Transverse colon (tissue), 4 donors: ENCODE measurements around the gene CFHR2. TPM values are rescaled to one million over a fixed set of nuclear protein-coding genes. Genes with fewer than 3 reads are reported as not detected.

ENCODE experiments used
- DNase-seq: peaks from one replicate; pipeline ENCODE4 v3.0.0-alpha.2; 2019
- H3K27ac ChIP-seq, 4 donors: fragments of 200-600 bp; sonication (generic); 2 replicates each; pipeline ENCODE4 v1.5.1; 2016 to 2018; ENCODE audit warnings: inconsistent platforms in 4 of 4
- H3K27me3 ChIP-seq: fragments of 200-600 bp; sonication (generic); 2 replicates; pipeline ENCODE4 v1.5.1; 2017; ENCODE audit warnings: inconsistent platforms
- H3K36me3 ChIP-seq, 4 donors: fragments of 200-600 bp; sonication (generic); 2 replicates each; pipeline ENCODE4 v1.5.1; 2017 to 2019; ENCODE audit warnings: inconsistent platforms in 4 of 4
- H3K4me1 ChIP-seq, 4 donors: fragments of 200-600 bp; sonication (generic); 2 replicates each; pipeline ENCODE4 v1.5.1; 2017 to 2020; ENCODE audit warnings: inconsistent platforms in 4 of 4
- H3K4me3 ChIP-seq, 4 donors: fragments of 200-600 bp; sonication (generic); 1 replicate in 1 of 4; 2 replicates in 3 of 4; pipeline versions ENCODE4 v1.5.1 to v1.6.1; 2017 to 2019; ENCODE audit warnings: inconsistent platforms in 4 of 4
- H3K9me3 ChIP-seq, 2 donors: fragments of 200-600 bp; sonication (generic); 2 replicates each; pipeline ENCODE4 v1.5.1; 2017 to 2019; ENCODE audit warnings: inconsistent platforms in 2 of 2
- EP300 ChIP-seq: sonication (generic); formaldehyde crosslinking; IDR thresholded peaks from one replicate; pipeline ENCODE4 v1.6.1; 2017; ENCODE audit warnings: antibody characterized with exemption, low read depth
- POLR2A ChIP-seq: fragments of 450-650 bp; IDR thresholded peaks from one replicate; pipeline ENCODE4 v1.6.1; 2016; ENCODE audit warnings: antibody characterized with exemption, mild to moderate bottlenecking, moderate library complexity
- POLR2AphosphoS5 ChIP-seq, 3 donors: sonication (generic); formaldehyde crosslinking; IDR thresholded peaks; one replicate each; pipeline ENCODE4 v1.6.1; 2016; ENCODE audit warnings: antibody characterized with exemption in 3 of 3
- WGBS, 2 donors: methylation state at CpG; one replicate each; pipeline ENCODE4 v1.1.5; 2018; ENCODE audit warnings: low coverage in 1 of 2; 5-methylcytosine and 5-hydroxymethylcytosine counted together
- in situ Hi-C, 4 donors: fragments of 200-750 bp; cut with MboI; loops; one replicate each; pipeline versions ENCODE4 v1.15.0 to v1.15.1; 2017; ENCODE audit warnings: low sequenced_read_pairs in 3 of 4, low pct_ligation_motif_present in 1 of 4, low pct_unique_long_range_greater_than_20kb in 1 of 4
- intact Hi-C: fragments of 100-400 bp; cut with DNase I; formaldehyde crosslinking; loops from one replicate; pipeline ENCODE4 v1.15.1; 2023; ENCODE audit warnings: low total_unique reads
- small RNA-seq, 4 donors: library from RNA; depleted of rRNA; stranded (forward); fragments of <200 nt; gene quantifications; one replicate each; pipeline ENCODE3, GENCODE V24; 2016
- total RNA-seq, 4 donors: library from RNA; depleted of rRNA; stranded (reverse); fragments of >200 nt; gene quantifications; one replicate each; pipeline ENCODE4 v1.1.0, GENCODE V29; 2016
- TF ChIP-seq, protein P1 (sequence below), 5 experiments: fragments of 200-600 bp in 3 of 5; fragments of 450-650 bp in 2 of 5; sonication (generic) in 3 of 5; IDR thresholded peaks; 1 replicate in 2 of 5; 2 replicates in 3 of 5; pipeline ENCODE4 v1.5.1; 2016 to 2017; ENCODE audit warnings: antibody characterized with exemption in 5 of 5, inconsistent platforms in 3 of 5, mild to moderate bottlenecking in 2 of 5, moderate library complexity in 1 of 5

Gene CFHR2
- total RNA-seq, 4 donors from 2014 or later: not detected

DNA sequence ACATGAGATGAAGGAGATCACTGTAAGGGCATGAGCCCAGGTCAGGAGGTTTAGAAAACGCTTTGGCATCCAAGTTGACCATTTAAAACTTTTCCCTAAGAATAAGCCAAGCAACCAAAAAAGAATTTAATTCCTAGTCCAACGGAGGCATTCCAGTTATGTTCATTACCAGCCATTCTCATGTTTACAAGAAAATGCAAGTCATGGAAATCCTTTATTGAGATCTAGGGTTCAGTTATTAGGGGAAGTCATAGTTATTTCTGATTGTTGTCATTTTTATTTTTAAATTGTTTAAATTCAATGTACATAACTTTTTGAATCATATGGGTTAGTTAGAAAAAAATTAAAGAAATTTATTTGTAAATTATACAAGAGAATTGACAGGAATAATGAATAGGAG is 58.3 kb downstream of the CFHR2 start:
- H3K4me3 ChIP-seq: no peak overlapping the region
- intact Hi-C loops: no loop called here
- no peak overlapping the region for H3K27ac ChIP-seq
- in situ Hi-C loops: no loop called here
- no peak for DNase-seq
- no peaks in the 10 kb centered on the region for H3K36me3 ChIP-seq
- H3K4me1 ChIP-seq: no peaks in the 10 kb centered on the region
- TF ChIP-seq EP300 (no peak), POLR2AphosphoS5 (IDR thresholded peaks at IDR 0.05) (no peak), POLR2A (no peak)
- TF ChIP-seq, protein P1, sequence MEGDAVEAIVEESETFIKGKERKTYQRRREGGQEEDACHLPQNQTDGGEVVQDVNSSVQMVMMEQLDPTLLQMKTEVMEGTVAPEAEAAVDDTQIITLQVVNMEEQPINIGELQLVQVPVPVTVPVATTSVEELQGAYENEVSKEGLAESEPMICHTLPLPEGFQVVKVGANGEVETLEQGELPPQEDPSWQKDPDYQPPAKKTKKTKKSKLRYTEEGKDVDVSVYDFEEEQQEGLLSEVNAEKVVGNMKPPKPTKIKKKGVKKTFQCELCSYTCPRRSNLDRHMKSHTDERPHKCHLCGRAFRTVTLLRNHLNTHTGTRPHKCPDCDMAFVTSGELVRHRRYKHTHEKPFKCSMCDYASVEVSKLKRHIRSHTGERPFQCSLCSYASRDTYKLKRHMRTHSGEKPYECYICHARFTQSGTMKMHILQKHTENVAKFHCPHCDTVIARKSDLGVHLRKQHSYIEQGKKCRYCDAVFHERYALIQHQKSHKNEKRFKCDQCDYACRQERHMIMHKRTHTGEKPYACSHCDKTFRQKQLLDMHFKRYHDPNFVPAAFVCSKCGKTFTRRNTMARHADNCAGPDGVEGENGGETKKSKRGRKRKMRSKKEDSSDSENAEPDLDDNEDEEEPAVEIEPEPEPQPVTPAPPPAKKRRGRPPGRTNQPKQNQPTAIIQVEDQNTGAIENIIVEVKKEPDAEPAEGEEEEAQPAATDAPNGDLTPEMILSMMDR (IDR thresholded peaks at IDR 0.05): no peak
- no peaks in the 10 kb centered on the region for H3K9me3 ChIP-seq
- WGBS, 2 donors: 83 to 89% methylated on average over 2 of the region's 2 CpGs
- H3K27me3 ChIP-seq: no peaks in the 10 kb centered on the region

DNA sequence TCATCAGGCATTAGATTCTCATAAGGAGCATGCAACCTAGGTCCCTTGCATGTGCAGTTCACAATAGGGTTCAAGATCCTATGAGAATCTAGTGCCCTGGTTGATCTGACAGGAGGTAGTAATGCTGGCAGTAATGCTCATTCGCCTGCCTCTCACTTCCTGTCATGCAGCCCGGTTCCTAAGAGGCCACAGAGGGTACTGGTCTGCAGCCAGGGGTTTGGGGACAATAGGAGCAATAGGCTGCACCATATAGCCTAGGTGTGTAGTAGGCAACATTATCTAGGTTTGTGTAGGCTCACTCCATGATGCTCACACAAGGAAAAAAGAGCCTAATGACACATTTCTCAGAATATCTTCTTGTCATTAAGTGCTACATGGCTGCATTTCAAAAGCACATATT is 59.6 kb downstream of the CFHR2 start:
- H3K4me3 ChIP-seq: no peak overlapping the region
- H3K27ac ChIP-seq: no peak overlapping the region
- TF ChIP-seq, protein P1 (IDR thresholded peaks at IDR 0.05): no peak
- TF ChIP-seq POLR2A: no peak
- no peak for TF ChIP-seq POLR2AphosphoS5 (IDR thresholded peaks at IDR 0.05)
- TF ChIP-seq EP300: no peak
- H3K27me3 ChIP-seq: no peaks in the 10 kb centered on the region
- H3K4me1 ChIP-seq: no peaks in the 10 kb centered on the region
- no peak for DNase-seq
- in situ Hi-C loops: no loop called here
- H3K9me3 ChIP-seq: no peaks in the 10 kb centered on the region
- 78% methylated on average over 2 of the region's 2 CpGs; no CpG with 5 or more reads in 1 of the 2 donors for WGBS, 2 donors
- intact Hi-C loops: no loop called here
- H3K36me3 ChIP-seq: no peaks in the 10 kb centered on the region

DNA sequence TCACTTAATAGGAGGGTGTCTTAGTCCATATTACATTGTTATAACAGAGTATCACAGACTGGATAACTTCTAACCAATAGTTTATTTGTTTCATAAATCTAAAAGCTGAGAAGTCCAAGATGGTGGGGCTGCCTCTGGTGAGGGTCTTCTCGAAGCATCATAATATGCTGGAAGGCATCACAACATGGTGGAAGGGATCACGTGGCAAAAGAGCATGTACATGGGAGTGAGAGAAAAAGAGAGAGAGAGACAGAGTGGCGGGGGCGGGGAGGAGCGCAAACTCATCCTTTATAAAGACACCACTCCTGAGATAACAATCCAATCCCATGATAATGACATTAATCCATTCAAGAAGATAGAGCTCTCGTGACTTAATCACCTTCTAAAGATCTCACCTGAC is 65.3 kb downstream of the CFHR2 start:
- H3K27ac ChIP-seq: no peak overlapping the region
- H3K36me3 ChIP-seq: no peaks in the 10 kb centered on the region
- peaks cover 0 to 3% of the 10 kb centered on the region in 2 donors for H3K9me3 ChIP-seq
- TF ChIP-seq POLR2A (no peak), EP300 (no peak)
- TF ChIP-seq, protein P1 (IDR thresholded peaks at IDR 0.05): no peak
- H3K4me1 ChIP-seq: no peaks in the 10 kb centered on the region
- 74 to 88% methylated on average over 3 to 6 of the region's 6 CpGs for WGBS, 2 donors
- intact Hi-C loops (no loop called here), in situ Hi-C loops (no loop called here)
- DNase-seq: no peak
- H3K4me3 ChIP-seq: no peak overlapping the region
- H3K27me3 ChIP-seq: no peaks in the 10 kb centered on the region

Small RNA genes lying within 50 kb of the gene (small RNA-seq; reads per million reads assigned to genes)
- gene AL139418.1: 0 reads per million in 4 donors

Other genes starting within 250 kb of the CFHR2 start
- gene CFHR3, start 168.9 kb upstream of the CFHR2 start, total RNA-seq: under 1 TPM in 2 of 4 donors, not detected in 2; 0.32 to 0.55 TPM
- gene CFHR1, start 124.0 kb upstream of the CFHR2 start, total RNA-seq: not detected
- not detected for gene CFHR4, start 55.7 kb upstream of the CFHR2 start, total RNA-seq
- gene CFHR5, start 33.8 kb downstream of the CFHR2 start, total RNA-seq: not detected
- not detected for gene F13B, start 123.5 kb downstream of the CFHR2 start, total RNA-seq
- gene ASPM, start 202.9 kb downstream of the CFHR2 start, total RNA-seq: 10 to 100 TPM in 1 of 4 donors, 1 to 10 TPM in 2, under 1 TPM in 1; 0.37 to 13.9 (median 2.5) TPM